ENCODE measurements around the gene GYS1.

DNA sequence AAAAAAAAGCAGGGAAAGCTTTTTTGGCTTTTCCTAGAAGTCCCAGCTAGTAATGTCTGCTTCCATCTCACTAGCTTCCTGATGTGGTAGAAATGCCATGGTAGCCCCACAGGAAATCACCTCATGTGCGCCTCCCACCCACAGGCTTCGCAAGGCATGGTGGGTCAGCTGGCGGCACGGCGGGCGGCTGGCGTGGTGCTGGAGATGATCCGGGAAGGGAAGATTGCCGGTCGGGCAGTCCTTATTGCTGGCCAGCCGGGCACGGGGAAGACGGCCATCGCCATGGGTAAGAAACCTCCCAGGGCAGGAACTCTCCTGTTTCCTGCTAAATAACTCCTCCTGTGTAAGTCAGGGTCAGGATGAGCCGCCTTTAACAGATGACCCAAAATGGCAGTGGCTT lies 11.0 kb upstream of the GYS1 start:
- TF ChIP-seq EZH2 (IDR thresholded peaks at IDR 0.05; ENCODE audit: borderline replicate concordance, low read length): no peak
- TF ChIP-seq, protein P1, sequence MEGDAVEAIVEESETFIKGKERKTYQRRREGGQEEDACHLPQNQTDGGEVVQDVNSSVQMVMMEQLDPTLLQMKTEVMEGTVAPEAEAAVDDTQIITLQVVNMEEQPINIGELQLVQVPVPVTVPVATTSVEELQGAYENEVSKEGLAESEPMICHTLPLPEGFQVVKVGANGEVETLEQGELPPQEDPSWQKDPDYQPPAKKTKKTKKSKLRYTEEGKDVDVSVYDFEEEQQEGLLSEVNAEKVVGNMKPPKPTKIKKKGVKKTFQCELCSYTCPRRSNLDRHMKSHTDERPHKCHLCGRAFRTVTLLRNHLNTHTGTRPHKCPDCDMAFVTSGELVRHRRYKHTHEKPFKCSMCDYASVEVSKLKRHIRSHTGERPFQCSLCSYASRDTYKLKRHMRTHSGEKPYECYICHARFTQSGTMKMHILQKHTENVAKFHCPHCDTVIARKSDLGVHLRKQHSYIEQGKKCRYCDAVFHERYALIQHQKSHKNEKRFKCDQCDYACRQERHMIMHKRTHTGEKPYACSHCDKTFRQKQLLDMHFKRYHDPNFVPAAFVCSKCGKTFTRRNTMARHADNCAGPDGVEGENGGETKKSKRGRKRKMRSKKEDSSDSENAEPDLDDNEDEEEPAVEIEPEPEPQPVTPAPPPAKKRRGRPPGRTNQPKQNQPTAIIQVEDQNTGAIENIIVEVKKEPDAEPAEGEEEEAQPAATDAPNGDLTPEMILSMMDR (IDR thresholded peaks at IDR 0.05; ENCODE audit: low read length): no peak
